ENCODE measurements around the gene FEM1A.
"Not testable (repeated sequence)": the region's sequence is repeated elsewhere in the genome, so short reads cannot be mapped to it uniquely, and the experiment has no call there.

FEM1A gene

DNA sequence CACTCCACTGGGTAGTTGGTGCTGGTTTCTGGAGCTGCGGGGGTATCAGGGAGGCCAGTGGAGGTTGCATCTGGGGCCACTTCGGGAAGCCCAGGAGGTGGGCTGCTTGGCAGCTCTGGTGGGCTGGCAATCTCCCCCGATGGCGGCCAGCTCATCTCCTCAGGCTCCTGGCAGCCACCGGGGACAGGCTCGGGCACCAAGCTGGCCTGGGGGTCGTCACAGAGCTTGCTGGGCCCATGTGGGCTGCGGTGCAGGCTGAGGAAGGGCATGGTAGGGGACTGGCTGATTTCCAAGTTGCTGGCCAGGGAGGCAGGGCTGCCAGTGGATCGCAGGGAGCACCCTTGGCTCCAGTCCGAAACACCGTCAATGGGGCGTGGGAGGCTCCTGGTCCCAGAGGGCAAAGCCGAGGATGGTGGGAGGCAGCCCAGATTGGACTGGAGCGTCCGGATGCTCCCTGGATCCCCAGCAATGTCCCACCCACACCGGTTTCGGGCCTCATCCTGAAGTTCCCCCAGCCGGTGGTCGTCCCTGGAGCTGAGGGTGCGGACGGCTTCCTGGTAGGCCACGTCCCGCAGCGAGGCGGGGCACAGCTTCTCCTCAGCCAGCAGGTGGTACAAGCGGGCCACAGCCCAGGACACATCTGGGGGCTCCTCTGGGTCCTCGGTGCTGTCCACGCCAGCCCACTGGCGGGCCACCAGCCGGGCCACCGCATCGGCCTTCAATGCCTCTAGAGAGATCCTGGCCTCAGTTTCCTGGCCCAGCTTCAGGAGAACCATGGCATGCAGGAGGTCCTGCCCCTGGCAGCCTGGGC is 26.1 kb downstream of the FEM1A start:
- ChIA-PET CTCF (interaction anchor here (1.2 to 3.2 kb wide), 7 partner anchors 9 to 94 kb away, joined by 4 to 27 read pairs (median 6); no protein-coding TSS in a partner anchor), POLR2A (interaction anchor here (0.6 kb wide), 1 partner anchor 1980 kb away, joined by 4 read pairs; no protein-coding TSS in a partner anchor)
- no peak for DNase-seq (ENCODE audit: extremely low spot score)
- no peak for TF ChIP-seq CTCF (IDR thresholded peaks at IDR 0.05; ENCODE audit: control extremely low read depth, extremely low read depth, low read depth, missing control alignments)

GRCh38 chr19:4821265-4821664 is 29.7 kb downstream of the FEM1A start:
- DNase-seq (ENCODE audit: extremely low spot score), result no peak
- TF ChIP-seq CTCF (IDR thresholded peaks at IDR 0.05; ENCODE audit: control extremely low read depth, extremely low read depth, low read depth, missing control alignments), result no peak
- CTCF ChIA-PET, result interaction anchor here (6.6 kb wide), 1 partner anchor 11 kb away, joined by 42 read pairs; no protein-coding TSS in a partner anchor
- POLR2A ChIA-PET, result no interaction called here

- CTCF ChIA-PET, result interaction anchor here (0.9 to 6.6 kb wide), 5 partner anchors 9 to 90 kb away, joined by 3 to 42 read pairs (median 7); partner anchors contain the start of gene TICAM1
- DNase-seq (ENCODE audit: extremely low spot score); POLR2A ChIA-PET: not testable (repeated sequence)
These were observed 30.8 kb downstream of the FEM1A start for GRCh38 chr19:4822354-4822753.

- DNase-seq (ENCODE audit: extremely low spot score), result no peak
- CTCF ChIA-PET, result interaction anchor here (0.7 to 6.6 kb wide), 7 partner anchors 11 to 208 kb away, joined by 3 to 42 read pairs (median 4); no protein-coding TSS in a partner anchor
- TF ChIP-seq CTCF (IDR thresholded peaks at IDR 0.05; ENCODE audit: control extremely low read depth, extremely low read depth, low read depth, missing control alignments), result no peak
- POLR2A ChIA-PET, result no interaction called here
These were observed 32.0 kb downstream of the FEM1A start for GRCh38 chr19:4823577-4823976.

DNA sequence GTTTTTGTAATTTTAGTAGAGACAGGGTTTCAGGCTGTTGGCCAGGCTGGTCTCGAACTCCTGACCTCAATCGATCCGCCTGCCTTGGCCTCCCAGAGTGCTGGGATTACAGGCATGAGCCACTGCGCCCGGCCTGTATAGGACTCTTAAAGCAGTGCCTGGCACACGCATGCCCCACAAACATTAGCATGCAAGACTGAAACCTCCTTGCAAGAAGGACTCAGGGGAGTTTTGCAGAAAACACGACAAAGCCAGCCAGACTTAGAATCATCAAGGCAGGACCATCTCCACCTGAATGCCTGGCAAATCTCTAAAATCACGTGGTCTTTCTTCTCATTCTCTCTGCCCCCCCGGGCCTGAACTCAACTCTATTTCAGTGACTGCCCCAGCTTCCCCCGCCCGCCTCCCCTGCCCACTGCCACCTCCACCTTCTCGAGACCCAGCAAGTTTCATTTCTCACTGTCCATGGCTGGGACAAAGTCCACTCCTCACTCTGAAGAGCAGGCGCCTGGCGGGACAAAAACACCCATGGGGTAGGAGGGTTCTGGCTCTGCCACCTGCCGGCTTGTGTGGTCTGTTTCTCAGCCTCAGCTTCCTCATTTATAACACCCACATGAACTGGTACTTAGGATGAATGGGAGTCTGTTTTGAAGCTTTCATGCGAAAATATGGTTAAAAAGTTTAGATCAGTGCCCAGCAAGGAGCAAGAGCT is 37.6 kb downstream of the FEM1A start:
- ChIA-PET CTCF (interaction anchor here (0.9 to 4.0 kb wide), 5 partner anchors 10 to 83 kb away, joined by 3 to 15 read pairs (median 4); no protein-coding TSS in a partner anchor), POLR2A (interaction anchor here (0.8 kb wide), 1 partner anchor 38 kb away, joined by 4 read pairs; the partner anchor contains the start of gene FEM1A)
- peak; percentile 24 for TF ChIP-seq CTCF (IDR thresholded peaks at IDR 0.05; ENCODE audit: control extremely low read depth, extremely low read depth, low read depth, missing control alignments)
- DNase-seq (ENCODE audit: extremely low spot score), result peak; percentile 46

- ChIA-PET POLR2A (no interaction called here), CTCF (interaction anchor here (0.6 to 4.0 kb wide), 7 partner anchors 8 to 106 kb away, joined by 3 to 15 read pairs (median 7); no protein-coding TSS in a partner anchor)
- no peak for TF ChIP-seq CTCF (IDR thresholded peaks at IDR 0.05; ENCODE audit: control extremely low read depth, extremely low read depth, low read depth, missing control alignments)
- no peak for DNase-seq (ENCODE audit: extremely low spot score)
These were observed 38.8 kb downstream of the FEM1A start for GRCh38 chr19:4830332-4830731.
